MM.1S (cell line): ENCODE measurements around the gene KRTAP4-16.
"Not testable (repeated sequence)": the region's sequence is repeated elsewhere in the genome, so short reads cannot be mapped to it uniquely, and the experiment has no call there.

Source experiments
- EZH2 ChIP-seq: fragments of 300-600 bp; sonication (generic); optimal IDR thresholded peaks from 2 replicates; pipeline ENCODE3; 2017; ENCODE audit warnings: low read depth, mild to moderate bottlenecking, antibody characterized with exemption, low read length, mixed read lengths
- EZH2phosphoT487 ChIP-seq: fragments of 300-600 bp; sonication (generic); IDR thresholded peaks from 2 replicates; pipeline ENCODE4 v1.6.1; 2018; ENCODE audit warnings: antibody characterized with exemption, low read length
- TF ChIP-seq, protein P1 (sequence below): fragments of 300-600 bp; sonication (generic); IDR thresholded peaks from 2 replicates; pipeline ENCODE4 v1.5.1; 2016; ENCODE audit warnings: antibody characterized with exemption, low read length, mixed read lengths

DNA sequence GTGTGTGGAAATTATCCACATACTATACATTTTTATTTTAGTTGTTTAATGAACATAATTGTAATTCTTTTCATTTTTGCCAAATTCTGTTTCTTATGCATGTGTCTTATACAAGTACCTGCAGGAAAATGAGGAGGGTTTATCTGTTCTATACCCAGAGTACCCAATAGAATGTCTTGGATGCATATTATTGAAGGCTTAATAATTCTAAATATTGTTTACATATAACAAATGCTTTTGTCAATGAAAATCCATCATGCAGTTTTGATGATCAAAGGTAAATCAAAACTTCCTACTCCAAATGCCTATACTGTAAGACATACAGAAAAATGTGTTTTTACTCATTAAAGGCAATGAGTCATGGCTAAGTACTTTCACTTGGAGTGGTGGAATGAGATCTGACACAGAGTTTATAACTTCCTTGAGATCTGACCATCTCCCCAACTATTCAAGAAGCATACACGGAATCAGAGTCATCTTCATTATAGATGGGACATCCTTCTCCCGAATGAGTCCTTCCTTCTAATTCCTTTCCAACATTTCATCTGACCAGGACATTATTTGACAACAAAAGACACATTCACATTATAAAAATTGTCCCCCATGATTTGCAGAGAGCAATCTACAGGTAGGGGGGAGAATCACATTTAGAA lies 2.5 kb upstream of the KRTAP4-16 start:
- TF ChIP-seq, protein P1, sequence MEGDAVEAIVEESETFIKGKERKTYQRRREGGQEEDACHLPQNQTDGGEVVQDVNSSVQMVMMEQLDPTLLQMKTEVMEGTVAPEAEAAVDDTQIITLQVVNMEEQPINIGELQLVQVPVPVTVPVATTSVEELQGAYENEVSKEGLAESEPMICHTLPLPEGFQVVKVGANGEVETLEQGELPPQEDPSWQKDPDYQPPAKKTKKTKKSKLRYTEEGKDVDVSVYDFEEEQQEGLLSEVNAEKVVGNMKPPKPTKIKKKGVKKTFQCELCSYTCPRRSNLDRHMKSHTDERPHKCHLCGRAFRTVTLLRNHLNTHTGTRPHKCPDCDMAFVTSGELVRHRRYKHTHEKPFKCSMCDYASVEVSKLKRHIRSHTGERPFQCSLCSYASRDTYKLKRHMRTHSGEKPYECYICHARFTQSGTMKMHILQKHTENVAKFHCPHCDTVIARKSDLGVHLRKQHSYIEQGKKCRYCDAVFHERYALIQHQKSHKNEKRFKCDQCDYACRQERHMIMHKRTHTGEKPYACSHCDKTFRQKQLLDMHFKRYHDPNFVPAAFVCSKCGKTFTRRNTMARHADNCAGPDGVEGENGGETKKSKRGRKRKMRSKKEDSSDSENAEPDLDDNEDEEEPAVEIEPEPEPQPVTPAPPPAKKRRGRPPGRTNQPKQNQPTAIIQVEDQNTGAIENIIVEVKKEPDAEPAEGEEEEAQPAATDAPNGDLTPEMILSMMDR, result not testable (repeated sequence)
- TF ChIP-seq EZH2, EZH2phosphoT487: not testable (repeated sequence)
